NCI-H2196 treated with DMSO at 0.1 percent for 48 hours (cell line): Measurements from ENCODE around the gene ZNF549.
"Not testable (repeated sequence)": the region's sequence is repeated elsewhere in the genome, so short reads cannot be mapped to it uniquely, and the experiment has no call there.

Experiments used
- DNase-seq: peaks from one replicate; lab custom pipeline; 2025; ENCODE audit not compliant: unreplicated experiment; lab: John Stamatoyannopoulos, UW

The ZNF549 gene

GRCh38 chr19:57527136-57527881 lies at the start of gene ZNF549:
ZNF549 (plus strand) TSS chr19:57527356; CDS start chr19:57527574, 218 bp downstream.
- DNase-seq = peak; percentile 91

GRCh38 chr19:57487477-57488298 lies 39.5 kb upstream of the ZNF549 start, which contains the start of gene ZNF419:
ZNF419 (plus strand) TSS chr19:57487750; CDS start chr19:57487951, 201 bp downstream.
- peak; percentile 73 for DNase-seq

GRCh38 chr19:57488299-57488644 lies 38.9 kb upstream of the ZNF549 start:
- DNase-seq = not testable (repeated sequence)

- not testable (repeated sequence) for DNase-seq
These were observed 27.9 kb upstream of the ZNF549 start for GRCh38 chr19:57499332-57499679.

- peak; percentile 79 for DNase-seq
These were observed 27.3 kb upstream of the ZNF549 start, which contains the start of gene ZNF773 for GRCh38 chr19:57499680-57500395. ZNF773 (plus strand) TSS chr19:57499938; CDS start chr19:57500081, 143 bp downstream.

GRCh38 chr19:57500400-57500799 lies 26.8 kb upstream of the ZNF549 start:
- not testable (repeated sequence) for DNase-seq

- DNase-seq = no peak
These were observed 21.0 kb upstream of the ZNF549 start for GRCh38 chr19:57506163-57506562.

- DNase-seq = no peak
These were observed 15.7 kb upstream of the ZNF549 start for GRCh38 chr19:57511484-57511883.

GRCh38 chr19:57512845-57513244 lies 14.3 kb upstream of the ZNF549 start:
- DNase-seq = no peak

GRCh38 chr19:57515255-57515654 lies 11.9 kb upstream of the ZNF549 start:
- no peak for DNase-seq

GRCh38 chr19:57518021-57518420 lies 9.1 kb upstream of the ZNF549 start:
- not testable (repeated sequence) for DNase-seq

- no peak for DNase-seq
These were observed 10.9 kb downstream of the ZNF549 start for GRCh38 chr19:57537953-57538547.

GRCh38 chr19:57546513-57546912 lies 19.4 kb downstream of the ZNF549 start:
- DNase-seq = no peak

GRCh38 chr19:57552432-57552831 lies 25.3 kb downstream of the ZNF549 start:
- DNase-seq = no peak

- no peak for DNase-seq
These were observed 30.5 kb downstream of the ZNF549 start for GRCh38 chr19:57557659-57558058.

GRCh38 chr19:57558525-57558924 lies 31.4 kb downstream of the ZNF549 start:
- no peak for DNase-seq

- no peak for DNase-seq
These were observed 31.9 kb downstream of the ZNF549 start for GRCh38 chr19:57559008-57559403.

GRCh38 chr19:57559404-57560025 lies 32.4 kb downstream of the ZNF549 start, which contains the start of gene ZNF550:
ZNF550 (minus strand) TSS chr19:57559863; CDS start chr19:57559682, 181 bp downstream.
- DNase-seq = peak; percentile 79

- no peak for DNase-seq
These were observed 32.9 kb downstream of the ZNF549 start for GRCh38 chr19:57560049-57560491.

- DNase-seq = no peak
These were observed 36.4 kb downstream of the ZNF549 start for GRCh38 chr19:57563547-57563946.
